Measurements from ENCODE around the gene SEC22A. TPM values are rescaled to one million over a fixed set of nuclear protein-coding genes. Genes with fewer than 3 reads are reported as not detected.

Gene SEC22A
- total RNA-seq, 4 donors from 2014 or later = 17.7 to 49.4 (median 24.2) TPM

GRCh38 chr3:123283657-123284398, 82.1 kb downstream of the SEC22A start:
- WGBS, 2 donors = 84 to 88% methylated on average over 13 to 17 of the region's 17 CpGs
- Histone ChIP-seq H3K36me3 (peaks cover 0 to 47% (median 0%) of the 10 kb centered on the region in 3 donors), H3K27ac (no peak overlapping the region)

DNA sequence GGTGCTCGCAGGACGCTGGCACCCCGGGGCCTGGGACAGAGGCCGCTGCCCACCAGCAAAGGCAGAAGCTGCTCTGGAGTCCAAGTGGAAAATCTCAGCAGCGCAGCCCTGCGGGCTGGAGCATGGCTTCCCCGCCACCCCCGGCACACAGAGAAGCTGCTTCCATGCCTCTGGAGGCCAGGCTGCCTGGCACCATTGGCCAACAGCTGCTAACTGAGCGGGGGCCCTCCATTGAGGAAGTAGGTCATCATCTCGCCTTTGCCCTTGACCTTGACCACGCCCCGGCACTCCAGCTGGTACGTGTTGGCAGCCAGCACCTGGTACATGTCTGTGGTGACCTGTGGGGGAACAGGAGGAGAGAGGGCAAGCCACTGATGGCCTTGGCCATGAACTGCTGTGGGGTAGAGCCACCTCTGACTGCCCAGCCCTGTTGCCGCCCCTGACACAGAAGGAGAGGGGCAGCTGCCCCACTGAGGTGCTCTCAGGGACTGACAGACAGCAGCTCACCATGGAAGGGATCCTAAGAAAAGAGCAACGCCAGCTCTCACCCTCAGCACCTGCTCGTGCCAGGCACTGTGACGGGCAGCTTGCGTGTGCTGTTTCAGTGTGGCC, 82.8 kb downstream of the SEC22A start:
- Histone ChIP-seq H3K4me3 (no peak overlapping the region), H3K27me3 (no peaks in the 10 kb centered on the region), H3K4me1 (no peaks in the 10 kb centered on the region), H3K27ac (no peak overlapping the region), H3K9me3 (no peaks in the 10 kb centered on the region), H3K36me3 (peaks cover 0 to 46% (median 0%) of the 10 kb centered on the region in 3 donors)
- no peak for DNase-seq (ENCODE audit: low spot score in 2 of 2)
- no peak for TF ChIP-seq EP300 (IDR thresholded peaks at IDR 0.05)
- TF ChIP-seq POLR2A (IDR thresholded peaks at IDR 0.05) = no peak
- TF ChIP-seq, protein P1, sequence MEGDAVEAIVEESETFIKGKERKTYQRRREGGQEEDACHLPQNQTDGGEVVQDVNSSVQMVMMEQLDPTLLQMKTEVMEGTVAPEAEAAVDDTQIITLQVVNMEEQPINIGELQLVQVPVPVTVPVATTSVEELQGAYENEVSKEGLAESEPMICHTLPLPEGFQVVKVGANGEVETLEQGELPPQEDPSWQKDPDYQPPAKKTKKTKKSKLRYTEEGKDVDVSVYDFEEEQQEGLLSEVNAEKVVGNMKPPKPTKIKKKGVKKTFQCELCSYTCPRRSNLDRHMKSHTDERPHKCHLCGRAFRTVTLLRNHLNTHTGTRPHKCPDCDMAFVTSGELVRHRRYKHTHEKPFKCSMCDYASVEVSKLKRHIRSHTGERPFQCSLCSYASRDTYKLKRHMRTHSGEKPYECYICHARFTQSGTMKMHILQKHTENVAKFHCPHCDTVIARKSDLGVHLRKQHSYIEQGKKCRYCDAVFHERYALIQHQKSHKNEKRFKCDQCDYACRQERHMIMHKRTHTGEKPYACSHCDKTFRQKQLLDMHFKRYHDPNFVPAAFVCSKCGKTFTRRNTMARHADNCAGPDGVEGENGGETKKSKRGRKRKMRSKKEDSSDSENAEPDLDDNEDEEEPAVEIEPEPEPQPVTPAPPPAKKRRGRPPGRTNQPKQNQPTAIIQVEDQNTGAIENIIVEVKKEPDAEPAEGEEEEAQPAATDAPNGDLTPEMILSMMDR (IDR thresholded peaks at IDR 0.05) = no peak
- 90 to 91% methylated on average over 12 to 17 of the region's 18 CpGs for WGBS, 2 donors

More at GRCh38 chr3:123283657-123284398, 82.1 kb downstream of the SEC22A start:
- TF ChIP-seq, protein P1 (IDR thresholded peaks at IDR 0.05) = no peak
- no peak for TF ChIP-seq EP300 (IDR thresholded peaks at IDR 0.05)
- no peak for TF ChIP-seq POLR2A (IDR thresholded peaks at IDR 0.05)
- DNase-seq (ENCODE audit: low spot score in 2 of 2) = no peak
- H3K9me3 ChIP-seq = no peaks in the 10 kb centered on the region
- no peak overlapping the region for H3K4me3 ChIP-seq
- H3K27me3 ChIP-seq = no peaks in the 10 kb centered on the region
- no peaks in the 10 kb centered on the region for H3K4me1 ChIP-seq

DNA sequence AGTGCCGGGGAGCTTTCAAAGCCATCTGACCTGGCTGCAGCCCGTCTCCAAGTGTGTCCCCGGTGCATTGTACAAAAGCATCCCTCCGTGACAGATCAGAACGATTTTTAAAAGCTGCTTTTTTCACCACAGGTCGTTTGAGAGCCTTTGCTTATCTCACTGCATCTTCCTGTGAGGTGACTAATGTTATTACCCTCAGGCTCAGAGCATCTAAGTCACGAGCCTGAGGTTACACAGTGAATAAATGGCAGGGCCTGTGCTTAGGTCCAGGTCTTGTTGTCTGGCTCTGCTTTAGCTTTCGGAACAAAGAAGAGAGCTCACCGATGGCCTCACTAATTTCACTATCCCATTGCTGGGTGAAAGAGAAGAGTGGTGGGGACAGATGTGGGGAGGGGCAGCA, 83.3 kb downstream of the SEC22A start:
- no peaks in the 10 kb centered on the region for H3K9me3 ChIP-seq
- no peak overlapping the region for H3K4me3 ChIP-seq
- WGBS, 2 donors = 69 to 78% methylated on average over 9 of the region's 9 CpGs
- DNase-seq (ENCODE audit: low spot score in 2 of 2) = no peak
- peaks cover 0 to 45% (median 0%) of the 10 kb centered on the region in 3 donors for H3K36me3 ChIP-seq
- TF ChIP-seq POLR2A (IDR thresholded peaks at IDR 0.05) = no peak
- TF ChIP-seq, protein P1 (IDR thresholded peaks at IDR 0.05) = no peak
- no peak for TF ChIP-seq EP300 (IDR thresholded peaks at IDR 0.05)
- H3K27me3 ChIP-seq = no peaks in the 10 kb centered on the region
- no peaks in the 10 kb centered on the region for H3K4me1 ChIP-seq
- H3K27ac ChIP-seq = no peak overlapping the region

DNA sequence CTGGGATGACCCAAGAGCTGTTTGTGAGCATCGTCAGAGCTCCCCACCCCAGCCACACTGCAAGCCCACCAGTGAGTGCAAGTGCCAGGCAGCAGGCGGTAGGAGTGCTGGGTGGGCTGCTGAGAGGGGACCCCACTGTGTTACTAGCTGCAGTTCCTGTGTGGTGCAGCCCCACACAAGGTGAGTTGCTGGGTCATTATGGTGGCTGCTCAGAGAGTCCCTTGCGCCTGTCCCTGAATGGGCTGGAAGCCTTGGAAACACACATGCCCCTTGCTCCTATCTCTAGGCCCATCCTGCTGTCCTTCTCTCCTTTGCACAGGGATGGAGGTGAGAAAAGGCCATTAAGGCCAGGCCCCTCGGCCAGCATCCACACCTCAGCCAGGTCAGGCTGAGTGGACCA, 83.7 kb downstream of the SEC22A start:
- Histone ChIP-seq H3K36me3 (peaks cover 0 to 45% (median 0%) of the 10 kb centered on the region in 3 donors), H3K27me3 (no peaks in the 10 kb centered on the region), H3K27ac (no peak overlapping the region), H3K4me1 (no peaks in the 10 kb centered on the region), H3K9me3 (no peaks in the 10 kb centered on the region), H3K4me3 (no peak overlapping the region)
- WGBS, 2 donors = 82 to 84% methylated on average over 4 of the region's 4 CpGs
- DNase-seq (ENCODE audit: low spot score in 2 of 2) = no peak
- no peak for TF ChIP-seq POLR2A (IDR thresholded peaks at IDR 0.05)
- TF ChIP-seq, protein P1 (IDR thresholded peaks at IDR 0.05) = no peak
- TF ChIP-seq EP300 (IDR thresholded peaks at IDR 0.05) = no peak

- TF ChIP-seq EP300 (IDR thresholded peaks at IDR 0.05) (no peak), POLR2A (IDR thresholded peaks at IDR 0.05) (no peak)
- TF ChIP-seq, protein P1 (IDR thresholded peaks at IDR 0.05) = no peak
- no peaks in the 10 kb centered on the region for H3K9me3 ChIP-seq
- WGBS, 2 donors = 74 to 75% methylated on average over 4 of the region's 4 CpGs
- peaks cover 0 to 45% (median 0%) of the 10 kb centered on the region in 3 donors for H3K36me3 ChIP-seq
- no peaks in the 10 kb centered on the region for H3K27me3 ChIP-seq
- no peak overlapping the region for H3K4me3 ChIP-seq
- no peak overlapping the region for H3K27ac ChIP-seq
- no peak for DNase-seq (ENCODE audit: low spot score in 2 of 2)
- H3K4me1 ChIP-seq = no peaks in the 10 kb centered on the region
Observed at GRCh38 chr3:123285931-123286307, 84.2 kb downstream of the SEC22A start.
